ENCODE data around the gene SPTBN5. TPM values are rescaled to one million over a fixed set of nuclear protein-coding genes. Genes with fewer than 3 reads are reported as not detected.

The SPTBN5 gene
- total RNA-seq, 1 experiment from 2014 or later: 0.84 TPM

DNA sequence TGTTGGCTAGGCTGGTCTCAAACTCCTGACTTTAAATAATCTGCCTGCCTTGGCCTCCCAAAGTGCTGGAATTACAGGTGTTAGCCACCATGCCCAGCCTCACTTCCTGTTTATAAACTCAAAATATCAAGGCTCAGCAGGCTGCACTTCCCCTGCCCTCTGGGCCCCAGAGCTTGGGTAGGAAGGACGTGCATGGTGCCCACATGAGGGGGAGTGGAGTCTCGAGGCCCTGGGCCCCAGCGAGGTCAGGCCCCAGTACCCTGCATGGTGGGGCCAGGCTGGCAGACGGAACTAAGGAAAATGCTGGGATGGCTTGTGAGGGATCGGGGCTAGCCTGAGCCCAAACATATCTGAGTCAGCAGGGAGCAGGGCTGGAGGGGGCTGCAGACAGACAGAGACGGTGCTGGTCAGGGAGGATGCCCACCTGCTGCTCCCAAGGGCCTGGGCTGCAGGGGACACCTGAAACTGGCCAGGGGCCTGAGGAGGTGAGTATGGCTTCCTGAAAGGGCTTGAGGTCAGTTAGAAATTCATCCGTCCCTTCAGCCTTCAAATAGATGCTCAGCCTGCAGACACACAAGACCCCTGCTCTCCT lies 5.1 kb downstream of the SPTBN5 start:
- Histone ChIP-seq H3F3A (ENCODE audit: low read length, unreplicated experiment) (no peaks in the 10 kb centered on the region), H3K27me3 (ENCODE audit: low read length) (no peaks in the 10 kb centered on the region), H4K20me1 (ENCODE audit: low read length) (no peaks in the 10 kb centered on the region), H3K4me1 (ENCODE audit: insufficient read depth, low read length) (peaks cover 3% of the 10 kb centered on the region), H3K4me3 (ENCODE audit: low read length) (no peak overlapping the region), H3K27ac (ENCODE audit: low read length) (no peak overlapping the region), H3K4me2 (ENCODE audit: low read length) (no peak overlapping the region), H2AFZ (ENCODE audit: low read length) (no peak overlapping the region), H3K36me3 (ENCODE audit: low read depth, low read length) (no peaks in the 10 kb centered on the region), H3K9me2 (replicated peaks; ENCODE audit: low read length) (no peaks in the 10 kb centered on the region), H3K9ac (ENCODE audit: low read length) (no peak overlapping the region), H3K79me2 (ENCODE audit: low read length) (no peaks in the 10 kb centered on the region), H3K9me3 (ENCODE audit: low read length) (no peaks in the 10 kb centered on the region)
- no peak for TF ChIP-seq EZH2 (IDR thresholded peaks at IDR 0.05; ENCODE audit: low read length, unreplicated experiment)
- TF ChIP-seq, protein P1, sequence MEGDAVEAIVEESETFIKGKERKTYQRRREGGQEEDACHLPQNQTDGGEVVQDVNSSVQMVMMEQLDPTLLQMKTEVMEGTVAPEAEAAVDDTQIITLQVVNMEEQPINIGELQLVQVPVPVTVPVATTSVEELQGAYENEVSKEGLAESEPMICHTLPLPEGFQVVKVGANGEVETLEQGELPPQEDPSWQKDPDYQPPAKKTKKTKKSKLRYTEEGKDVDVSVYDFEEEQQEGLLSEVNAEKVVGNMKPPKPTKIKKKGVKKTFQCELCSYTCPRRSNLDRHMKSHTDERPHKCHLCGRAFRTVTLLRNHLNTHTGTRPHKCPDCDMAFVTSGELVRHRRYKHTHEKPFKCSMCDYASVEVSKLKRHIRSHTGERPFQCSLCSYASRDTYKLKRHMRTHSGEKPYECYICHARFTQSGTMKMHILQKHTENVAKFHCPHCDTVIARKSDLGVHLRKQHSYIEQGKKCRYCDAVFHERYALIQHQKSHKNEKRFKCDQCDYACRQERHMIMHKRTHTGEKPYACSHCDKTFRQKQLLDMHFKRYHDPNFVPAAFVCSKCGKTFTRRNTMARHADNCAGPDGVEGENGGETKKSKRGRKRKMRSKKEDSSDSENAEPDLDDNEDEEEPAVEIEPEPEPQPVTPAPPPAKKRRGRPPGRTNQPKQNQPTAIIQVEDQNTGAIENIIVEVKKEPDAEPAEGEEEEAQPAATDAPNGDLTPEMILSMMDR (conservative IDR thresholded peaks at IDR 0.05; ENCODE audit: low read depth, low read length): no peak
- no peak for TF ChIP-seq EZH2phosphoT487 (IDR thresholded peaks at IDR 0.05; ENCODE audit: borderline replicate concordance, low read length)
- no peak for ATAC-seq
- CTCF ChIA-PET: no interaction called here
- DNase-seq: no peak
- POLR2A ChIA-PET (ENCODE audit: unreplicated experiment): no interaction called here
- intact Hi-C loops (cut with micrococcal nuclease): no loop called here
- no TSS peak for BruUV-seq (replicated peaks)

DNA sequence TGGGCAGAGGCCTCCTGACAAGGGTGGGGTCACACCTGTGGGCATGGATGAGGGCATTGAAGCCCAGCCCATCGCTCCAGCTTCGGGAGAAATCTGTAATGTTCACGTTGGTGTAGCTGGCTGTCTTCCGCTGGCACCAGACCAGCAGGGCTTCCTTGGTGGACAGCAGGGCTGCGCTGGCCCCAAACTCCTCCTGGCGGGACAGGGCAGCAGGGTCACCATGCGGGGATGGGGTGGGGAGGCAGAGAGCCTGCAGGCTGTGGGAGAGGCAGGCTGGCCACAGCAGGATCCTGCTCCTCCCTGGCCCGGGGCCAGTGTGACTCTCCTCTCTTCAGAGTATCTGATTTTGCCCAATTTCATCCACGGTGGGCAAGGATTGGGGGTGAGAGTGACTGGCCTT lies 6.0 kb downstream of the SPTBN5 start:
- BruUV-seq (replicated peaks): no TSS peak
- no peaks in the 10 kb centered on the region for H4K20me1 ChIP-seq (ENCODE audit: low read length)
- no peak overlapping the region for H3K4me3 ChIP-seq (ENCODE audit: low read length)
- no peak for ATAC-seq
- no peaks in the 10 kb centered on the region for H3K9me2 ChIP-seq (replicated peaks; ENCODE audit: low read length)
- no peaks in the 10 kb centered on the region for H3F3A ChIP-seq (ENCODE audit: low read length, unreplicated experiment)
- no peak overlapping the region for H2AFZ ChIP-seq (ENCODE audit: low read length)
- intact Hi-C loops (cut with micrococcal nuclease): no loop called here
- no peak overlapping the region for H3K4me2 ChIP-seq (ENCODE audit: low read length)
- no peak overlapping the region for H3K9ac ChIP-seq (ENCODE audit: low read length)
- no peaks in the 10 kb centered on the region for H3K79me2 ChIP-seq (ENCODE audit: low read length)
- POLR2A ChIA-PET (ENCODE audit: unreplicated experiment): no interaction called here
- CTCF ChIA-PET: no interaction called here
- H3K27me3 ChIP-seq (ENCODE audit: low read length): no peaks in the 10 kb centered on the region
- H3K4me1 ChIP-seq (ENCODE audit: insufficient read depth, low read length): no peaks in the 10 kb centered on the region
- H3K27ac ChIP-seq (ENCODE audit: low read length): no peak overlapping the region
- no peak for DNase-seq
- TF ChIP-seq, protein P1 (conservative IDR thresholded peaks at IDR 0.05; ENCODE audit: low read depth, low read length): no peak
- TF ChIP-seq EZH2phosphoT487 (IDR thresholded peaks at IDR 0.05; ENCODE audit: borderline replicate concordance, low read length) (no peak), EZH2 (IDR thresholded peaks at IDR 0.05; ENCODE audit: low read length, unreplicated experiment) (no peak)
- H3K9me3 ChIP-seq (ENCODE audit: low read length): no peaks in the 10 kb centered on the region
- H3K36me3 ChIP-seq (ENCODE audit: low read depth, low read length): no peaks in the 10 kb centered on the region

DNA sequence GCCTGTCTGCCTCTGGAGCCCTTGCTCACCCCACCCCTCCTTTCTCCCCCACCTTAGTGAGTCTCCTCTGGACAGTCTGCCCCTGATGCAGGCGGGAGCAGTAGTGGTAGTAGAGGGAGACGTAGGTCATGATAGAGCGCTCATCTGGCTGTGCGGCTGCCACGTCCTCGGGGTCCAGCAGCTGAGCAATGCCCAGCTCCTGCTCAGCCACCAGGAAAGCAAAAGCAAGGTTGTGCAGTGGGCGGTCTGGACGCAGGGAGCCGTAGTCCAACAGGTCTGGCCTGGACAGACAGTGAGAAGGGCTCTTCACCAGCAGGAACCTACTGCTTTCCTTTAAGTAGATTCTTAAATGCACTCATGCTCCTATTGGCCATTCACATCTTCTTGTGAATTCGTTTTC lies 6.7 kb downstream of the SPTBN5 start:
- H3K4me1 ChIP-seq (ENCODE audit: insufficient read depth, low read length): no peaks in the 10 kb centered on the region
- H3K9me3 ChIP-seq (ENCODE audit: low read length): no peaks in the 10 kb centered on the region
- H3K36me3 ChIP-seq (ENCODE audit: low read depth, low read length): no peaks in the 10 kb centered on the region
- ATAC-seq (no peak), DNase-seq (no peak)
- TF ChIP-seq, protein P1 (conservative IDR thresholded peaks at IDR 0.05; ENCODE audit: low read depth, low read length): no peak
- no peak for TF ChIP-seq EZH2phosphoT487 (IDR thresholded peaks at IDR 0.05; ENCODE audit: borderline replicate concordance, low read length)
- no peak for TF ChIP-seq EZH2 (IDR thresholded peaks at IDR 0.05; ENCODE audit: low read length, unreplicated experiment)
- H3K4me3 ChIP-seq (ENCODE audit: low read length): no peak overlapping the region
- intact Hi-C loops (cut with micrococcal nuclease): no loop called here
- no peaks in the 10 kb centered on the region for H3K27me3 ChIP-seq (ENCODE audit: low read length)
- H3K9me2 ChIP-seq (replicated peaks; ENCODE audit: low read length): no peaks in the 10 kb centered on the region
- H3F3A ChIP-seq (ENCODE audit: low read length, unreplicated experiment): no peaks in the 10 kb centered on the region
- H3K4me2 ChIP-seq (ENCODE audit: low read length): no peak overlapping the region
- ChIA-PET POLR2A (ENCODE audit: unreplicated experiment) (no interaction called here), CTCF (no interaction called here)
- H3K27ac ChIP-seq (ENCODE audit: low read length): no peak overlapping the region
- no TSS peak for BruUV-seq (replicated peaks)
- no peaks in the 10 kb centered on the region for H4K20me1 ChIP-seq (ENCODE audit: low read length)
- no peak overlapping the region for H3K9ac ChIP-seq (ENCODE audit: low read length)
- no peak overlapping the region for H2AFZ ChIP-seq (ENCODE audit: low read length)
- no peaks in the 10 kb centered on the region for H3K79me2 ChIP-seq (ENCODE audit: low read length)

Measured in PC-3 (cell line).